GM04503 (cell line): ENCODE results near the gene ADGRL3.

ENCODE experiments used
- DNase-seq: peaks from one replicate; pipeline ENCODE4 v3.0.0-alpha.2; 2012; ENCODE audit warnings: low read depth

Gene ADGRL3

DNA sequence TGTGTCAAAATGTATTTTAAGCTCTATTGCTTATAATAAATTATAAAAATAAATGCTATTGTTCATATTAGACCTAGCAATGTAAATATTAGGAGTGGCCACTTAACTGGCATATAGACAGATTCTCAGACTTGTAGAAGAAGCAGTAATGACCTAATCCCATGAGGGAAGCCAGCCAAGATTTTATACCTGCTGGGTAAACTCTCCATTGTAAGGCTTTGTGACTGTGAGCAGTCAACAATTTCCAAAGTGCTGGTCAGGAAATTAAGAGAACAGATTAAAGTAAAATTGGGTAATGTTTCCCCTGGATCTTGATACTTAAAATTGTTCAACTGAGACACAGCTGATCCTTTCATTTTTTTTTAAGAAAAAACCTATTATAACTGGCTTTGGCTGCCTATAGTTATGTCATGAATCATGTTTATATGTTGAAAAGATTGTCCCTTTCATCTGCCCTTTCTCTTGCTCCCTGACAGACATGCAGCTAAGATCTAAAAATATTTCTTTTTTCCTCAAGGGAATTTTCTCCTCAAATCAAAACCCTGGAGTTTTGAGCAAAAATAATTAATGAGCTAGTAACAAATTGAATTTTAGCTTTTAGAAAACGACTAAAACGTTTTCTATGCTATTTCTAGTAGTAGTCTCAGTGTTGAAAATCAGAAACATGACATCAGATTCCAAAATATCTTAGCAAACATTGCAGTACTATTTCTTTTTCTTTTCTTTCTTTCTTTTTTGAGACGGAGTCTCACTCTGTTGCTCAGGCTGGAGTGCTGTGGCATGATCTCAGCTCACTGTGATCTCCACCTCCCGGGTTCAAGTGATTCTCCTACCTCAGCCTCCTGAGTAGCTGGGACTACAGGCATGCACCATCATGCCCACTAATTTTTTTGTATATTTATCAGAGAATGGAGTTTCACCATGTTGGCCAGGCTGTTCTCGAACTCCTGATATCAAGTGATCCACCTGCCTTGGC, 77.9 kb downstream of the ADGRL3 start:
- no peak for DNase-seq

GRCh38 chr4:61292322-61292721, 92.2 kb downstream of the ADGRL3 start:
- no peak for DNase-seq

DNA sequence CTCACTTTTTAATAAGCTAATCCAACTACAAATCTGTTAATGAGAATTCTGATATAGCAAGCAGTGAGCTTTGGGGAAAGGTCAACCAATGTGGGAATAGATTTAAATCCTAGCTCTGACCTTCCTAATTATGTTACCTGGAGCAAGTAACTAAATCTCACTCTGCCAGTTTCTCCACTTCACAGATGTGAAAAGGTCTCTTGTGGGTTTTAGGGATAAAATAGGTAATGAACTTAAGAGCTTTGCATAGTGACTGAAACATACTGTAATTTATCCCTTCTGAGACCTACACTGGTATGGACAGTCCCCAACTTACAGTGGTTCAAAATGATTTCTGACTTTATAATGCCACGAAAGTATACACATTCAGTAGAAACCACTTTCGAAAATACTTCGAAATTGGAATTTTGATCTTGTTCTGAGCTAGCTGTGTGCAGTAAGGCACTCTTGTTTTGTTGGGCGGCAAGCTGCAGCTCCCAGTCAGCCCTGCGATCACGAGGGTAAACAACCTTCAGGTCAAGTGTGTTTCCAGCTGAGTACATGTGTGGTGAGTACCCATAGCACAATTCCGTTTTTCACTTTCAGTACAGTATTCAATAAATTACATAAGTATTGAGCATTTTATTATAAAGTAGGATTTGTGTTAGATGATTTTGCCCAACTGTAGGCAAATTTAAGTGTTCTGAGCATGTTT, 93.7 kb downstream of the ADGRL3 start:
- no peak for DNase-seq

- DNase-seq = no peak
Measured at GRCh38 chr4:61294936-61295335, 94.8 kb downstream of the ADGRL3 start.

GRCh38 chr4:61296144-61296543, 96.0 kb downstream of the ADGRL3 start:
- DNase-seq = no peak

GRCh38 chr4:61298178-61298740, 98.1 kb downstream of the ADGRL3 start:
- no peak for DNase-seq

DNA sequence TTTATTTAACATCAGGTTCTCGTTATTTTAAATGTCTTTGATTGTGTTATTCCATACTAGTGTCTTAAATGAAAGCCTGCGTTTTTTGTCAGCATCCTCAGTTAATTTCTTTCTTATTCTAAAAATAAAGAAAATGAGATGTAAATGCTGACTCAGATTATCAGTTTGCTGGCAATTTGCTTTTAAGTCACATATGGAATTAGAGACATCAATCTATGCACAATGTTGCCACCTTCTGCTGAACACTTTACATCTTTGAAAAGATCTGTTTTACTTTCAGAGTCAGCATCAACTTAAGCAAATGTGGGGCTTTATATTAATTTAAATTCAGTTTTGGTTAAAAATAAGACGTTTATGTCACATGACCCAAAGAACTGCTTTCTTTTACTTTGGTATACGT, 99.2 kb downstream of the ADGRL3 start:
- no peak for DNase-seq

DNA sequence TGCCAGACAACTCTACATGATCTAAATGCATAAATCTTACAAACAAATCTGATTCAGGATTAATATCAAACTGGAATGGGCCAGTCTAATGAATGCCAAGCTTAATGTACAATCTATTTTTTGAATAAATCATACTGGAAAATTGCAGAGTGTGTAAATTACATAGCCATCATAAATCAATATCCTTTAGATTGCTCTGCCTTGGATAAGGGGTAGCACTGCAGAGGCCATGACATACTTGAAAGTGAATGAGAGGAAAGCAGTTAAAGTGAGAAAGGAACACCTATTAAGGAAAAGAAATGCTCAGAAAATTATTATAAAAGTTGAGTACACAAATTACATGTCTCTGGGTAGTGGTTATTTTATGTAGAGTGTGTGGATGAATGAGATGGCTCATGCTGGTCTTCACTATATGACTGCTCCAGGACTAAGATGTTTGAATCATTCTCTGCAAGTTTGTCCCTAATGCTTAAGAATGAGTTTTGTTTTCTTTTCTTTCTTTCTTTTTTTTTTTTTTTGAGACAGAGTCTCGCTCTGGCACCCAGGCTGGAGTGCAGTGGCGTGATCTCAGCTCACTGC, 100.2 kb downstream of the ADGRL3 start:
- no peak for DNase-seq

GRCh38 chr4:61301271-61301670, 101.1 kb downstream of the ADGRL3 start:
- DNase-seq = no peak

DNA sequence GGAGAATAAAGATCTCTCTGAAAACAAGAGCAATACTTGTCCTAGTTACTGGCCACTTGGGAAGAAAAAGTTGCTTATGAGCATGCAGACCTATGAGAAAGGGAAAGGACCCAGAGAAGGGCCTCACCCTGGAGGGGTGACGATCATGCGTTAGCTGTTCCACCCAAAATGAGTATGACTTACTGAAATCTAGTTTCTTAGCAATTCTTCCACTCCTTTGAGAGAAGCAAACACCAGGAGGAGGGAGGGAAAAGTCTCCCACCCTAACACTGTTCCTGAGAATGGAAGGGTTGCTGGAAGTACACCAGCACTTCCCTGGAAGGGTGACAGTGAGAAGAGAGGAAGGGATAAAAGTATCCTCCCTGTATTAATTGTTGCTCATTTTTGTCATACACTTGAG, 107.9 kb downstream of the ADGRL3 start:
- DNase-seq = no peak

- DNase-seq = no peak
Measured at GRCh38 chr4:61309616-61310015, 109.5 kb downstream of the ADGRL3 start.

DNA sequence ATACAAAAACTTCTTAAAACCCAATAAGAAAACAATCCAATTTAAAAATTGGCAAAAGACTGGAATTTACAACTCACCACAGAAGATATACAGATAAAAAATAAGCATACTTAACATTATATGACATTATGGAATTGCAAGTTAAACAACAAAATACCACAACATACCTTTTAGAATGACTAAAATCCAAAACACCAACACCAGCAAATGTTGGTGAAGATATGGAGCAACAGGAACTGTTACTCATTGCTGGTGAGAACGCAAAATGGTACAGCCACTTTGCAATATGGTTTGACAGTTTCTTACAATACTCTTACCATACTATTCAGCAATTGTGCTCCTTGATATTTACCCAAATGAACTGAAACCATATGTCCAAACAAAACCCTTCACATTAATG, 112.4 kb downstream of the ADGRL3 start:
- DNase-seq = no peak

GRCh38 chr4:61318431-61318830, 118.3 kb downstream of the ADGRL3 start:
- DNase-seq = no peak

- no peak for DNase-seq
Measured at GRCh38 chr4:61319156-61319555, 119.0 kb downstream of the ADGRL3 start.

- no peak for DNase-seq
Measured at GRCh38 chr4:61320154-61320553, 120.0 kb downstream of the ADGRL3 start.

- no peak for DNase-seq
Measured at GRCh38 chr4:61320631-61321030, 120.5 kb downstream of the ADGRL3 start.

DNA sequence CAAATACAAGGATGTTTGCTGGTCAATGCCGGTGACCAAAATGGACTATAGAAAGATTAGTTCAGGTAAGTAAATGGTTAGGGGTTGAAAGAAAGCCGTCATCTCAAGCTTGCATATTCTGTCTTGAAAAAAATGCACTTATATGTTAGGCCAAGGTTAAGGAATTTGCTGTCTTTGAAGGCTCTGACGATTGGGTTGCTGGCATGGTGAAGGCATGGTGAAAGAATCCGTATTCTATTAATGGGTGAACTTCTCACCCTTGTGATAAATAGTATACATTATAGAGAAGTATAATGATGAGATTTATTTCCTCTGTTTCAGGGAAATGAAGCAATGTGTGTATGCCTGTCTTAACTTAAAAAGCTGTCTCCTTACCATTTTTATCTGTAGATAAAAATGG, 132.6 kb downstream of the ADGRL3 start:
- DNase-seq = no peak

DNA sequence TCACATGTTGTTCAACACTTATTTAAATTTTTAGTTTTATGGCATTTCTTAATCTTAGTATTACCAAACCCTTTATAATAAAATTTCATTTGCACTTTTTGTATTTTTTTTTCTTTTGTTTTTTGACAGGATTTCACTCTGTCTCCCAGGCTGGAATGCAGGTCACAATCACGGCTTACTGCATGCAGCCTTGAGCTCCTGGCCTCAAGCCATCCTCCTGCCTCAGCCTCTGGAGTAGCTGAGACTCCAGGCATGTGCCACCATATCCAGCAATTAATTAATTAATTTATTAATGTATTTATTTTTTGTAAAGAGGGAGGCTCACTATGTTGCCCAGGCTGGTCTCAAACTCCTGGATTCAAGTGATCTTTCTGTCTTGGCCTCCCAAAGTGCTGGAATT, 133.4 kb downstream of the ADGRL3 start:
- DNase-seq = no peak

DNA sequence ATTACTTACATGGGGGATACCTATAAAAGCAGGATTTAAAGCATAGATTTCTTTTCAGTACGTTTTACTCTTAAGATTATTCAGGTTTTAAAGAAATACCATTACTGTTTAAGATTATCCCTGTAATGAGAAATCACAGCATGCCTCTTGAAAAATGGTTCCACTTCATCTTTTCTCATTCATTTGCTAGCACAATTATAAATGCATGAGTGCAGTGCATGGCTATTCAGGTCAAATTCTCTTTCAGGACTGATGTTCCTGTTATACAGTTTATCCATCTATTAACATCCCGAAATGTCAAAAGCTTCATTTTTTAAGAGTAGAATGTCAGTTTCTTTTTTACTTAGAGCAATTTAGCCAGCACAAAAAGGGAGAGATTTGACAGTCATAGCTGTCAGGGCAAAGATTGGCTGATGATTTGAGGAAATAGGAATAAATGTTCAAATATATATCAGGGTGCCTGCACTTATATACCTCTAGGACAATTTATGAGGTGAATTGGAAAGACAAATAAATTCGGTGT, 135.2 kb downstream of the ADGRL3 start:
- DNase-seq = no peak

GRCh38 chr4:61336488-61336887, 136.4 kb downstream of the ADGRL3 start:
- no peak for DNase-seq

DNA sequence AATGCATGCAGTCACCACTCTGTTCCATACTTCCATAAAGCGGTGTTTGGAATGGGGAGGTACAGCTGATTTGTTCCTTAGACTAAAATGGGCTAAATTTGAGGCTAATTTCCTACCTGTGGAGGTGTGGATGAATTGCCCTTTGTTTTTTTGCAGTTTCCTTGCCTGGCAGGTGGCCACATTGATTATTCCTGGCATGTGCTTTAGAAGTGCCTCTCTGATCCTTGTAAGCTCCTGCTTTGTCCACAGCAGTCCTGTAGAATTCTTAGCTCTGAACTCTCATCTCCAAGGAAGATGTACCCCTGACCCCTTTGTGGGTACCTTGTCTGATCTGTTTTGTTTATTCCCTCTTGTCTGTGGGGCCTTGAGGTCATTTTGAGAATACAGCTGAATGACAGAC, 136.8 kb downstream of the ADGRL3 start:
- DNase-seq = no peak

- DNase-seq = no peak
Measured at GRCh38 chr4:61342061-61342460, 141.9 kb downstream of the ADGRL3 start.
